Activated effector memory CD4-positive, alpha-beta T cell treated with anti-CD3 and anti-CD28 coated beads, Interleukin-2, amount 50 U/mL, for 16 hours (primary cell): ENCODE results near the gene SLX9.

Source experiments
- DNase-seq: peaks from one replicate; pipeline ENCODE4 v3.0.0-alpha.2; 2020

Gene SLX9

GRCh38 chr21:44939532-44940115 is at the start of gene SLX9:
Gene SLX9, plus strand, starts transcription at chr21:44940029. Its CDS starts 29 bp downstream, at chr21:44940058.
- peak; percentile 93 for DNase-seq

GRCh38 chr21:44890338-44890931 is 49.4 kb upstream of the SLX9 start:
- no peak for DNase-seq

- DNase-seq: no peak
Measured at GRCh38 chr21:44890961-44891541, 48.8 kb upstream of the SLX9 start.

- DNase-seq: no peak
Measured at GRCh38 chr21:44891631-44892031, 48.2 kb upstream of the SLX9 start.

GRCh38 chr21:44892095-44892494 is 47.7 kb upstream of the SLX9 start:
- no peak for DNase-seq

GRCh38 chr21:44892536-44893277 is 47.1 kb upstream of the SLX9 start:
- DNase-seq: peak; percentile 92

- no peak for DNase-seq
Measured at GRCh38 chr21:44893278-44893556, 46.6 kb upstream of the SLX9 start.

GRCh38 chr21:44893948-44894656 is 45.7 kb upstream of the SLX9 start:
- no peak for DNase-seq

GRCh38 chr21:44894687-44895302 is 45.0 kb upstream of the SLX9 start:
- DNase-seq: no peak

GRCh38 chr21:44895859-44896258 is 44.0 kb upstream of the SLX9 start:
- no peak for DNase-seq

- no peak for DNase-seq
Measured at GRCh38 chr21:44896561-44897286, 43.1 kb upstream of the SLX9 start.

GRCh38 chr21:44897326-44898010 is 42.4 kb upstream of the SLX9 start:
- no peak for DNase-seq

- no peak for DNase-seq
Measured at GRCh38 chr21:44898011-44898488, 41.8 kb upstream of the SLX9 start.

GRCh38 chr21:44898851-44899767 is 40.7 kb upstream of the SLX9 start:
- no peak for DNase-seq

- DNase-seq: no peak
Measured at GRCh38 chr21:44899768-44900558, 39.9 kb upstream of the SLX9 start.

GRCh38 chr21:44900559-44901251 is 39.1 kb upstream of the SLX9 start:
- no peak for DNase-seq

GRCh38 chr21:44901391-44902074 is 38.3 kb upstream of the SLX9 start:
- no peak for DNase-seq
